Natural killer cell treated with Interleukin-12 subunit alpha and Interleukin-12 subunit beta and Interleukin-15 and Interleukin-18, amount 100 ng/mL, for 72 hours (primary cell): ENCODE measurements around the gene UBE2Q2. TPM values are rescaled to one million over a fixed set of nuclear protein-coding genes. Genes with fewer than 3 reads are reported as not detected.

Experiments used
- ATAC-seq, 2 donors: fragments of 150-1000 bp; cut with Tn5 transposase in 1 of 2; sonication (Bioruptor Pico), chemical (Tn5 transposase) in 1 of 2; 2 replicates each; pipeline ENCODE4 v1.10.0; 2021
- DNase-seq: peaks from one replicate; pipeline ENCODE4 v3.0.0; 2022; ENCODE audit warnings: low spot score
- H3K27ac Mint-ChIP-seq, 2 donors: 1 replicate in 1 of 2; 2 replicates in 1 of 2; pipeline ENCODE4 v1.8.0; 2022; ENCODE audit warnings: mixed read lengths in 2 of 2, mild to moderate bottlenecking in 1 of 2, moderate library complexity in 1 of 2
- H3K27me3 Mint-ChIP-seq, 2 donors: 1 replicate in 1 of 2; 2 replicates in 1 of 2; pipeline ENCODE4 v1.8.0; 2022; ENCODE audit warnings: mixed read lengths in 2 of 2
- H3K36me3 Mint-ChIP-seq: one replicate; pipeline ENCODE4 v1.8.0; 2022; ENCODE audit warnings: mixed read lengths
- H3K4me1 Mint-ChIP-seq, 2 donors: 1 replicate in 1 of 2; 2 replicates in 1 of 2; pipeline ENCODE4 v1.8.0; 2022; ENCODE audit warnings: low read depth in 2 of 2, mixed read lengths in 2 of 2, mild to moderate bottlenecking in 1 of 2
- H3K4me3 Mint-ChIP-seq: one replicate; pipeline ENCODE4 v1.8.0; 2022; ENCODE audit warnings: mixed read lengths
- H3K9me3 Mint-ChIP-seq: 2 replicates; pipeline ENCODE4 v1.8.0; 2022; ENCODE audit warnings: mixed read lengths
- total RNA-seq, 2 donors: library from RNA; stranded (reverse); gene quantifications; one replicate each; pipeline ENCODE4 v1.2.3, GENCODE V29; 2022

UBE2Q2 gene
- total RNA-seq, 2 donors from 2014 or later, result 23.9 to 38.5 TPM

DNA sequence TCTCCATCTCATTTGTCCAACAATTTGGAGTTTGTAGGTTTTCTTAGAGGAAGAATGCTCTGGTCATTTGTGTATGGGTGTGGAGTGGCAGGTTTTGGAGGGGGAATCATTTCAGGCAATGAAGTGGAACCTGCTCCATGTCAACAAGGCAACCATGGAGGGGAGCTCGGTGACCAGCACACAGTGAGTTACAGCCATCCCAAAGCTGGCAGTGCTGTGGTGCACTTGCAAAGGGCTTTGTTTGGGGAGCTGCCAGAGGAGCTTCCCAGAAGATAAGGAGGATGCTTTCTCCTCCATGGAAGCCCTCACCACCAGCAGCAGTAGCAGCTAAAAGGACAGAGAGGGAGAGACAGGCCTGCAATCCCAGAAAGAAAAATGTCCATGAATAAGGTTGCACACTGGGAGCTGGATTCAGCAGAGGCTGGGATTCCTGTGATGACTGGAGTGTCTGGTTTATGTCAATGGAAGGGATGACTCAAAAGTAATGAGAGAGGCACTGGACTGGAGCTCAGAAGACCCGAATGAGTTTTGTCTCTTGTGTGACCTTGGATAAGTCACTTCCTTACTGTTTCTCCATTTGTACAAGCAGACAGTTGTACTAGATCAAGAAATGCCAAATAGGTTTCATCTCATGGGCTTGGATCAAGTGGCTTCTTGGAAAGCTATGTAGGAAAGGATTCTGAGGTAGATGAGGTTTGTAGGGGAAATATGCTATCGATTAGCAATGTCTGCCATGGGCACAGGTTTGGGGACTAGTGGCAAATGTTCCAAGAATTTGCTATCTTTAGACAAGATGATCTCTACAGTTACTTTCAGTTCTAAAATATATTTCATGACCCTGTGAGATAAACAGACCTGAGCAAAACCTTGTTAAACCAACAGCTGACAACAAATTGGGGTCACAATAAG, 27.2 kb upstream of the UBE2Q2 start:
- Mint-ChIP-seq H3K4me1 (peaks cover 4 to 17% of the 10 kb centered on the region in 2 donors), H3K9me3 (no peaks in the 10 kb centered on the region), H3K27ac (no peak overlapping the region), H3K27me3 (peaks cover 0 to 3% of the 10 kb centered on the region in 2 donors), H3K4me3 (peak overlapping the region; percentile 33), H3K36me3 (no peaks in the 10 kb centered on the region)
- no peak for DNase-seq
- no peak for ATAC-seq

DNA sequence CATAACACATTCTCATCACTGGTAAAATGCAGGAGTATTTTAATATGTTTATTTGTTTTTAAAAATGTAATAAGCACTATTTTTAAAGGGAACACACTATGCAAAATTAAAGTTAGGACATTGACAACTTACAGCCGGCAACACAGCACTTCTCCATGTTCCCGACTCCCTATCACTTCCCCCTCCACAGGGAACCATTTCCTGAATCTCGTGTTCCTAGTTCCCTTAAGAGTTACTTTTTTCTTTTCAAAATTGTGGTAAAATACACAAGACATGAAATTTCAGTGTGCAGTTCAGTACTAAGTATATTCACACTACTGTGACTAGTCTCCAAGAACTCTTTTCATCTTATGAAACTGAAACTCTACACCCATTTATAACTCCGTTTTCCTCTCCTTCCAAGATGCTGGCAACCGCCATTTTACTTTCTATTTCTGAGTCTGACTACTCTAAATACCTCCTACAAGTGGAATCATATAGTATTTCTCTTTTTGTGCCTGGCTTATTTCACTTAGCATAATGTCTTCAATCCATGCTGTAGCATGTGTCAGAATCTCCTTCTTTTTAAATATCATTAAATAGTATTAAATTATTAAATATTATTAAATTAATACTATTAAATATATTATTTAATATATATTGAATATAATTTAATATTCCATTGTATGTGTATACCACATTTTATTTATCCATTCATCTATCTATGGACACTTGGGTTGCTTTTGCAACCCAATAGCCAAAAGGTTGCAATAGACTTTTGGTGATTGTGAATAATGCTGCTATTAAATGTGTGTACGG, 25.9 kb upstream of the UBE2Q2 start:
- H3K27ac Mint-ChIP-seq, result peak overlapping the region in 1 of 2 donors; percentile 40
- no peak for DNase-seq
- no peaks in the 10 kb centered on the region for H3K36me3 Mint-ChIP-seq
- ATAC-seq, result peak in 1 of 2 donors; percentile 82
- peaks cover 0 to 3% of the 10 kb centered on the region in 2 donors for H3K27me3 Mint-ChIP-seq
- no peaks in the 10 kb centered on the region for H3K9me3 Mint-ChIP-seq
- H3K4me3 Mint-ChIP-seq, result peak overlapping the region; percentile 68
- peaks cover 4 to 17% of the 10 kb centered on the region in 2 donors for H3K4me1 Mint-ChIP-seq

DNA sequence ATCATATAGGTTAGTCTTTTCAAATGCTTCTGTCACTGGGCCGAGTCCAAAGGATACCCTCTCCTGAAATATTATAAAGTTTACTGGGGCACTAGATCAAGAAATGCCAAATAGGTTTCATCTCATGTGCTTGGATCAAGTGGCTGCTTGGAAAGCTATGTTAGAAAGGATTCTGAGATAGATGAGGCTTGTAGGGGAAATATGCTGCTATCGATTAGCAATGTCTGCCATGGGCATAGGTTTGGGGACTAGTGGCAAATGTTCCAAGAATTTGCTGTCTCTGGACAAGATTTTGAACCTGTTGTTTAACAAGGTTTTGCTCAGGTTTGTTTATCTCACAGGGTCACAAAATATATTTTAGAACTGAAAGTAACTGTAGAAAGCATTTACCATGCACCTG, 23.0 kb upstream of the UBE2Q2 start:
- peaks cover 0 to 8% of the 10 kb centered on the region in 2 donors for H3K27me3 Mint-ChIP-seq
- no peaks in the 10 kb centered on the region for H3K36me3 Mint-ChIP-seq
- DNase-seq (no peak), ATAC-seq (no peak)
- H3K27ac Mint-ChIP-seq, result no peak overlapping the region
- peaks cover 4 to 17% of the 10 kb centered on the region in 2 donors for H3K4me1 Mint-ChIP-seq
- H3K9me3 Mint-ChIP-seq, result no peaks in the 10 kb centered on the region
- H3K4me3 Mint-ChIP-seq, result no peak overlapping the region

DNA sequence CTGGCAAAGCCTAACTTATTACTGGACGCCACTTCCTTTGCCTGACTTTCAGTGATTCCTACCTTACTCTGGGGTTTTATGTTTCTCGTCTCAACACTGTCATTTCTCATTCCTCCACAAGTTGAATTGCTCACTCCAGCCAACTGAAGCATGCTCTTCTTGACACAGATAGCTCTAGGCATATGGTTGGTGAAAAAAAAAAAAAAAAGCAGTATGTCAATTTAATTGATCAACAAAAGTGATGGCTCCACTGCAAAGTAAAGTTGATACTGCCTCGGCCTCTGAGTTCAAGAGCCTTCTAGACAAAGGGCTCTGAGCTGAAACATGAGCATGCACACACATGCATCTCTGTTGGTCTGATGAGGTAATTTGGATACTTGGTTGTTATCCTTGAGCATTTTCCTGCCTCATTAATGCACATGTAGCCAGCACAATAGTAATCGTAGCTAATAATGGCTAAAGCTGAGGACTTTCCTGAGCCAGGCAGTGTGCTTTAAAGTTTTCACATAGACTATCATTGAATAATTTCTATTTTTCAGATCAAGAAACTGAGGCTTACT, 21.4 kb upstream of the UBE2Q2 start:
- H3K27me3 Mint-ChIP-seq, result peaks cover 5 to 13% of the 10 kb centered on the region in 2 donors
- H3K4me1 Mint-ChIP-seq, result peaks cover 4 to 8% of the 10 kb centered on the region in 2 donors
- H3K9me3 Mint-ChIP-seq, result no peaks in the 10 kb centered on the region
- ATAC-seq (no peak), DNase-seq (no peak)
- H3K4me3 Mint-ChIP-seq, result no peak overlapping the region
- no peak overlapping the region for H3K27ac Mint-ChIP-seq
- H3K36me3 Mint-ChIP-seq, result no peaks in the 10 kb centered on the region

DNA sequence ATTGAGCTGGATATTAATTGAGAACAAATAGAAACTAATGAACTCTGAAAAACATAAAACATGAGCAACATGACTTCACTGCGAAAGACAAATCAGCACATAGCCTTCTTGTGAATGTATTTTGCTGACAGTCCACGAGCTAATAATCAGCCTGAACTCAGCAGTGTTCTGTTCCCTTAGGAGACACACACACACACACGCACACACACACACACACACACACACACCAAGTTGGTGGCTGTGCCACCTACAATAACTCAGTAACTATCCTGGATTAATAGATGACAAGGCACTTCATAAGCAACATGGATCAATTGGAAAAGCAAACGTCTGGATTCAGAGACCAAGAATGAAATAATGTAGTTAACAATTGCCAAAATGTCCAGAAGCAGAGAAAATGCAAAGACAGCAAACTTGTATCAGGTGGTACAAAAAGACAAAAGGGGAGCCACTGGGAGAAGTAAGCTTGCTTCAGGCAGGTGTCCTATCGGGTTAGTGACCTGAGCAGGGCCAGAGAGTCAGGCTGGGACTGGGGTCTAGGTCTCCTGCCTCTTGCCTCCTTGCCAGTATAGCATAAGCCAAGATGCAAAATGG, 20.5 kb upstream of the UBE2Q2 start:
- Mint-ChIP-seq H3K4me3 (no peak overlapping the region), H3K9me3 (no peaks in the 10 kb centered on the region), H3K27ac (no peak overlapping the region), H3K4me1 (no peaks in the 10 kb centered on the region), H3K36me3 (no peaks in the 10 kb centered on the region), H3K27me3 (peaks cover 7 to 13% of the 10 kb centered on the region in 2 donors)
- DNase-seq, result no peak
- no peak for ATAC-seq

DNA sequence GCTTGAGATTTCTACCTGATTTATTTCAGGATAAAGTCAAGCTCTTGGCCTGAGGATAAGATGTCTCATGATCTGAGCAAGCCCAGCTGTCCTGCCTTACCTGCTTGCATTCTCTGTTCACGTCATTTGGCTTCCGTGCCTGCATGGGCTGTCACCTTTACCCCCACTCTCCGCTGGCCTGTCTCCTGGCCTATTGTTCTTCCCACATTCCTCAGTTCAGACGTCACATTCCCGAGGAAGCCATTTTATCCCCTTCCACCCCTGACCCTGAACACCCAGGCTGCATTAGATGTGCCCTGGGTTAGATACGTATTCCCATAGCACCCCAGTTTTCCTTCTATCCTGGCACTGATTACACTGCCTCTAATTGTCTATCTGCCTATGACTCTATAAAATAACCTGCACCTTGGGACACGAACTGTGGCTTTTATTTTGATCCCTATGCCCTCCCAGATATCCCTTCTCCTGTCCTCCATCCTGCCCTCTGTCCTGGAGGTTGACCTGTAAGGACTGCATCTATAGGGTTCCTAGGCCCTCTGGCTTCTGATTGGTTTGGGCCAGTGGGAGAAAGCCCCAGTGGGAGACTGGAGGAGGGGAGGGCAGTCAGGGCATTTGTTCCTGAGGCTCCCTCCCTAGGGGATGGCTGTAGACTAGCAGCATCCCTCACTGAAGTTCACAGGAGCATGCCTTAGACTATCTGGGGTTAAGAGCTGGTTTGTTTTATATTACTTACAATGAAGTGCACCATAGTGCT, 19.2 kb upstream of the UBE2Q2 start:
- Mint-ChIP-seq H3K4me1 (peaks cover 0 to 3% of the 10 kb centered on the region in 2 donors), H3K36me3 (no peaks in the 10 kb centered on the region), H3K4me3 (no peak overlapping the region), H3K27ac (peak overlapping the region in 1 of 2 donors; percentile 34), H3K9me3 (no peaks in the 10 kb centered on the region), H3K27me3 (peaks cover 12 to 16% of the 10 kb centered on the region in 2 donors)
- DNase-seq (no peak), ATAC-seq (no peak)

DNA sequence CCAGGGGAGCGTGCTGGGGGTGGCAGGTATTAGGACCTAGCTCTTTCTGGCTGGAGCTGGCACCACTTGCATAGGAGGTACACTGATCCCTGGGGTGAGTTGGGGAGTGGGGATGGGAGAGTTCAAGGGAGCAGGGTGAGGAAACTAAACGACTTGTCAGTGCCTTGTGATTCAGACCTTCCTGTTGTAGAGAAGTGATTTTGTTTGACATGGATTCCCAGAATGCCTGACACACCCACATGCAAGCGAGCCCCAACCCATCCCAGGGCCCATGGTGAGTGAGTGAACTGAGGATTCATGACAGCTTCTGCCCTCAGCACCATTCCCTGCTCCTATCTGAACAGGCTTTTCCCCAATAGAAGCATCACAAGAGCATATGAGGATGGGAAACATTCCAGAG, 15.6 kb upstream of the UBE2Q2 start:
- H3K27me3 Mint-ChIP-seq, result peaks cover 14 to 17% of the 10 kb centered on the region in 2 donors

DNA sequence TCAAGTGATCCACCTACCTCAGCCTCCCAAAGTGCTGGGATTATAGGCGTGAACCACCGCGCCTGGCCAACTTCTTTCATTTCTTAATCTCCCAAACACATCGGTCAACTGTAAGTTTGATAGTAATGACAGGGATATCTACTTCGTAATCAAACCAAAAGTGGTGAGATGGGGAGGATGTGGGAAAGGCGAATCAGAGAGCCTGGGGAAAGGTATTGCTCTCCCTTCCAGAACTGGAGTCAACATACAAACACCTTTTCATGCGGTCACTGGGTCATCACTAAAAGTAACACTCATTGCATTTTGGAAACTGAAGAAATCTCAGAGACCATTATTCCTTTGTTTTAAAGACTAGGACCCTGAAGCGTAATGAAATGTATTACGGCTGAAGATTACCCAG, 14.8 kb upstream of the UBE2Q2 start:
- no peaks in the 10 kb centered on the region for H3K9me3 Mint-ChIP-seq
- DNase-seq (no peak), ATAC-seq (no peak)
- no peak overlapping the region for H3K27ac Mint-ChIP-seq
- H3K4me3 Mint-ChIP-seq, result no peak overlapping the region
- no peaks in the 10 kb centered on the region for H3K36me3 Mint-ChIP-seq
- H3K27me3 Mint-ChIP-seq, result peaks cover 14 to 15% of the 10 kb centered on the region in 2 donors
- H3K4me1 Mint-ChIP-seq, result peaks cover 14 to 15% of the 10 kb centered on the region in 2 donors

More for the DNA sequence above, 15.6 kb upstream of the UBE2Q2 start:
- no peak for ATAC-seq
- no peaks in the 10 kb centered on the region for H3K9me3 Mint-ChIP-seq
- H3K36me3 Mint-ChIP-seq, result no peaks in the 10 kb centered on the region
- no peak overlapping the region for H3K27ac Mint-ChIP-seq
- no peak for DNase-seq
- H3K4me3 Mint-ChIP-seq, result no peak overlapping the region
- peaks cover 14 to 15% of the 10 kb centered on the region in 2 donors for H3K4me1 Mint-ChIP-seq

DNA sequence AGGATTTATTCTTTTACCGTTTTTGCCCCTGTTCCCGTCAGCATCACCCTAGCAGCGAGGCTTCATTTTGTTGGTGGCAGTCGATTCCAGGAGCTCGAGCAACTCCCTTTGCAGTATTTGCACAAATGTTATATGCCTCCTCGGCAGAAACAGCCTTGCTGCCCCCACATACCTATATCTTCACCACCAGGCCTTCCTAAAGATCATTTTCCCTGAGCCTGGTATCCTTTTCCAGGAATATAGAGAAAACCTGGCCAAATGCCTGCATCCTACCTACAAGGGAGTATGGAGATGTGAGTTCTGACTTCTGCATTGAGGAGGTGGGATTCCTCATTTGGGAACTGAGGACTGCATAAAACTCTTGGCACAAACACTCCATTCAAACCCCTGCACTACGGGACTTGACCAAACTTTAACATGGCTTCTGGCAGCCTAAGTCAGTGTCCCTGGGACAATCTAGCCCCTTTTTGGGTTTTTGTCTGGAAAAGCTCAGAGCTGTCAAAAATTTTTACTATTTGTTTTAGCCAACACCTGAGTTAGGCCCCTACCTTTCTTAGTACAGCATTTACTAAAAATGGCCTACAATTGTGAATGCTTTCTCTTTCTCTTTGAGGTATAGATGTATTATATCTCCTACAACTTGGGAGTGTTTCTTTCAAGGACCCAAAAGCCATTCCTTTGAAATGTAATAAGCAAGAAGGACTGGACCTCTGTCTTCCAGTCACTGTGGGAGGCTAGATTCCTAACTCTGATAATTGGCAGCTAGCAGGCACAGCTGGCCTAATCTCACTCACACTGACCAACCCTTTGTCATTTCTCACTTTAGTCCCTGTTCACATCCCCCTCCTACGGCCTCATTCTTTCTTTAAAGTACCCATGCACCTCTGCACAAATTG, 12.1 kb upstream of the UBE2Q2 start:
- Mint-ChIP-seq H3K36me3 (no peaks in the 10 kb centered on the region), H3K4me3 (no peak overlapping the region), H3K4me1 (peaks cover 14 to 15% of the 10 kb centered on the region in 2 donors), H3K27ac (peak overlapping the region in 1 of 2 donors; percentile 73), H3K27me3 (peaks cover 9 to 14% of the 10 kb centered on the region in 2 donors), H3K9me3 (no peaks in the 10 kb centered on the region)
- ATAC-seq (no peak), DNase-seq (no peak)

DNA sequence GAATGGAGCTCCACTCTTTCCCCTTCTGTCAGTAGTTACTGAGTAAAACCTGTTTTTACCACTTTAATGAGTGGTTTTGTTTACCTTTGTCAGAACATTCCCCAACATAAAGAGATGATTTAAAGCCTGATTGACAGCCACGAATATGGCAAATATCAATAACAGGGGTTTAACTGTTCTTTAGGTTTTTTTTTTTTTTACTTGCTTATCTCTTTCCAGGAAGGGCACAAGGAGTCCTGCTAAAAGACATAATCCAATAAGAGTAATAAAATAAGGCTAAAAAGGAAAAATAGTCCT, 11.5 kb upstream of the UBE2Q2 start:
- Mint-ChIP-seq H3K4me3 (no peak overlapping the region), H3K27ac (peak overlapping the region in 1 of 2 donors; percentile 73), H3K4me1 (peaks cover 14 to 15% of the 10 kb centered on the region in 2 donors), H3K27me3 (peaks cover 5 to 10% of the 10 kb centered on the region in 2 donors), H3K9me3 (no peaks in the 10 kb centered on the region), H3K36me3 (no peaks in the 10 kb centered on the region)
- no peak for ATAC-seq
- DNase-seq, result no peak

DNA sequence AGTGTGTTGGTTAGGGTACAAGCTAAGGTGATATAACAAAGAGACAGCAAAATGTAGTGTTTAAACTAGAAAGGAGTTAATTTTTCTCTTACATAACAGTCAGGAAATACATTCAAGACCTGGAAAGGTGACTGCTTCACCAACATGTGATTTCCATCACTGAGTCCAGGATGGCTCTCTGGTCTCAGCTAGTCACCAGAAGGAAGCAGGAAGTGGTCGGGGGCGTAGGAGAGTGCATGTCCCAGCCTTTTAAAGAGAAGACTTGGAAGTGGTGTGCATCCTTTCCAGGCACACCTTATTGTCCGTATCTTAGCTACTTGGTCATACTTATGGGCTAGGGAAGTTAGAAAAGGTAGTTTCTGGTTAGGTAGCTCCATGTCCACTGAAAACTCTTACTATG, 11.1 kb upstream of the UBE2Q2 start:
- ATAC-seq (no peak), DNase-seq (no peak)
- Mint-ChIP-seq H3K4me3 (no peak overlapping the region), H3K36me3 (no peaks in the 10 kb centered on the region), H3K9me3 (no peaks in the 10 kb centered on the region), H3K4me1 (peaks cover 14 to 15% of the 10 kb centered on the region in 2 donors), H3K27ac (peak overlapping the region in 1 of 2 donors; percentile 73), H3K27me3 (peaks cover 4 to 8% of the 10 kb centered on the region in 2 donors)

DNA sequence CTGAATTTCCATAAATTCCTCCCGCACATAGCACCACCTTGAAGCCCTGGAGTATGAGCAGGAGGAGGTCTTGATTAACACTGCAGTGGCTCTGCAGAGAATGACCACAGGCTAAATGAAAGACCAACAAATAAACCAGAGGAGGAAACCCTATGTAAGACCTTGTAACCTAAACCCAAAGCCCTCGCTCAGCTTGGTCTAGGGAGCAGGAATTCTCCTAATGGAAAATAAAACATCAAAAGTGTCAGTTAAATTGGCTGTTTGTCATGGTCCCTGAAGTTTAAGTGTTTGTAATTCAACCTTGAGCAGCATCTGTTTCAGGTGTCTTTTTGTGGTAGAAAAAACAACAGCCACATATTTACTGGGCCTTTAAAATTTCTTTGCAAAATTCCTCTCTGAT, 9.2 kb upstream of the UBE2Q2 start:
- ATAC-seq (no peak), DNase-seq (no peak)
- no peaks in the 10 kb centered on the region for H3K9me3 Mint-ChIP-seq
- peaks cover 12 to 15% of the 10 kb centered on the region in 2 donors for H3K4me1 Mint-ChIP-seq
- no peak overlapping the region for H3K27ac Mint-ChIP-seq
- no peaks in the 10 kb centered on the region for H3K36me3 Mint-ChIP-seq
- peaks cover 2 to 3% of the 10 kb centered on the region in 2 donors for H3K27me3 Mint-ChIP-seq
- no peak overlapping the region for H3K4me3 Mint-ChIP-seq
